HuH-7.5 (cell line): Measurements from ENCODE around the gene BBIP1.
"Not testable (repeated sequence)": the region's sequence is repeated elsewhere in the genome, so short reads cannot be mapped to it uniquely, and the experiment has no call there.

Experiments used
- DNase-seq: peaks from one replicate; pipeline ENCODE4 v3.0.0; 2011; ENCODE audit warnings: low spot score

BBIP1 gene

DNA sequence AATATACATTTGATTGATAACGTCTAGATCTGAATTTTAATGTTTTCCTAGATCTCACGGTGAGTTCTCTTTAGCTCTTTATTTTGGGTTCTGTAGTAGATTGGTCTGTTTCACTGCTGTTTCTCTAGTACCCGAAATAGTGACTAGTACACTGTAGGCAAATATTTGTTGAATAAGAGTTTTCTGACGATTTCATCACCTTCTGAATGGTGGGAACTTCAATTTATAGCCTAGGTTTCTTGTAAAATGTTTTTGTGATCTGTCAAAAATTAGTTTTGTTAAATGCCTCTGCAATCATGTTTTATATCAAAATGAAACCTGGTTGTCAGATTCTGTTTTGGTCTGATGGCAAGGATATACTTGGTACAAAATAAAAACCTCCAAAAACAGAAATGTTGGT, 37.1 kb downstream of the BBIP1 start:
- DNase-seq, result no peak

DNA sequence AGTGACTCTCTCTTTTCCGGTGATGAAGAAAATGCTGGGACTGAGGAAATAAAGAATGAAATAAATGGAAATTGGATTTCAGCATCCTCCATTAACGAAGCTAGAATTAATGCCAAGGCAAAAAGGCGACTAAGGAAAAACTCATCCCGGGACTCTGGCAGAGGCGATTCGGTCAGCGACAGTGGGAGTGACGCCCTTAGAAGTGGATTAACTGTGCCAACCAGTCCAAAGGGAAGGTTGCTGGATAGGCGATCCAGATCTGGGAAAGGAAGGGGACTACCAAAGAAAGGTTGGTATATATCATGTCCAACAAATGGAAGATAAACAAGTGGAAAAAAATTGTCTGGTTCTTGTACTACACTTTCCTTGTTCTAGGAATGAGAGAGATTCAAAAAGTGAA, 37.7 kb downstream of the BBIP1 start:
- DNase-seq, result no peak

DNA sequence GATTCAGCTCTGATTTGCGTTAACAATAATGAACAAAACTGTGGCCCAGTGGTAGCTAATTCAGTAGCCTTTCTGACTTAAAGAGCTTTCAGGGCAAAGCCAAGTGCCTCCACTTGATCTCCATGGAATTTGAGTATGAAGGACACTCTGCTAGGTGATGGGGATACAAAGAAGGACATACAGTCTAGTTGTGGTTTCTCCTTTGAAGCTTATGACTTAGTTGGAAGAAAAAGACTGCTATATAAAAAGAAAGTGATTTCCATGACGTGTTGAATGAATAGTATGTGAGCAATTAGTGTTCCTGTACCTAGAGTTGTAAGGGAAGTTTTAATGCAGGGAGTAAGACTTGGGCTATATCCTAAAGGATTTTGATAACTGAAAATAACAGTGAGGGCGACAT, 39.0 kb downstream of the BBIP1 start:
- no peak for DNase-seq

- DNase-seq, result no peak
These were observed 42.2 kb downstream of the BBIP1 start for GRCh38 chr10:110876788-110877187.

GRCh38 chr10:110876000-110876399, 43.0 kb downstream of the BBIP1 start:
- no peak for DNase-seq

DNA sequence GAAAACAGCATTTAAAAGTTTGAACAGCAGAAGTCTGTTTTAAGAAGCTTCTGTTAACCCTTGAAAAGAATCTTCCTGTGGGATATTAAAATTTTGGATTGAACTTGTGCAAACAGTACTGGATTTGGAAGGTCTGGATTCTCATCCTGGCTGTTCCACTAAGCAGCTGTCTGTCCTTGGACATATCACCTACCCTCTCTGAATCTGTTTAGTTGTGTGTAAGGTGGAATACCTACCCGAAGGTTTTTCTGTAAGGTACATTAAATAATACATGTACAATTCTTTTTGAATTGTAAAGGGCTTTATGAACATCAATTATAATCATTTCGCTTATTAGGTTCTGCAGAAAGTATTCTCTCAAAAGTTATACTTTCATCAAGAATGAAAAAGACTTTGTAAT, 45.0 kb downstream of the BBIP1 start:
- no peak for DNase-seq

GRCh38 chr10:110872984-110873923, 45.7 kb downstream of the BBIP1 start:
- DNase-seq, result no peak

DNA sequence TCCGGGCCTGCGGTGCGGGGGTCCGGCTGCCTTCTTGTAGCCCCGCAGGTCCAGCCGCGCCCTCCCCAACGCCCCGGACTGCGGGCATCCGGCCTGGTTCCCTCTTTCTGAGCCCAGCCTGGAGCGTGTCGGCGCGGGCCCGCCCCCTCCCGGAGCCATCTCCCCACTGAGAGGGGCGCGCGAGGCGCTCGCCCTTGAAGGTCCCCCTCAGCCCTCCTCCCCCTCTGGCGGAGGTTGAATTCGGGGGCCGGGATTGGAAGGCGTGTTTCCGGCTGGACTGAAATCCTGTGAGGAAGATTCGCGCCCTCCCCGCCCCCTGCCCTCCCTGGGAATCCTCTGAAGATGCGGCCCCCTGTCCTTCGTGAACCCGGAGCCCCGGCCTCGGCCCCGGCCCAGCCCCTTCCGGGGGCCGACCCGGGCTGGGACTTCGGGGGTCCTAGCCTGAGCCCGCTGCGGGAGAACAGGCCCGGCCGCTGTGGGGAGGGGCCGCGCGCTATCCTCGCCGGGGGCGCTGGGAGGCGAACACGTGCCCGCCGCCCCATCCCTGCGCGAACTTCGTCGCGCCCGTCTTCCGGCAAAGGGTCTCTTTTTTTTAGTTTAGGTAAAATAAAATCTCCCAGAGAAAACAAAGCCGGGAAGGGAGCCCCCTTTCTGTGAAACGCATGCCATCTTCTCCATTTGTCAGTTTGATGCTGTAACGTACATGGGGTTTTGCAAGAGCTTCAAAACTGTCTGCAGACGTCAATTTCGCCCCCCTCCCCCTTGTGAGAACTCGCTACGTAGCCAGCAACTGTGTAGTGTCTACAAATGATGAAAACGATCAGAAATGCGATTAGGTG, 46.6 kb downstream of the BBIP1 start:
- peak; percentile 20 for DNase-seq

- peak; percentile 74 for DNase-seq
These were observed 47.5 kb downstream of the BBIP1 start, which contains the start of gene PDCD4 for GRCh38 chr10:110871298-110872084. TSS of gene PDCD4 (plus strand) at chr10:110871928. CDS start at chr10:110876028, 4,100 bp downstream.

GRCh38 chr10:110870823-110871297, 48.1 kb downstream of the BBIP1 start:
- no peak for DNase-seq

GRCh38 chr10:110868981-110869380, 50.0 kb downstream of the BBIP1 start:
- DNase-seq, result no peak

DNA sequence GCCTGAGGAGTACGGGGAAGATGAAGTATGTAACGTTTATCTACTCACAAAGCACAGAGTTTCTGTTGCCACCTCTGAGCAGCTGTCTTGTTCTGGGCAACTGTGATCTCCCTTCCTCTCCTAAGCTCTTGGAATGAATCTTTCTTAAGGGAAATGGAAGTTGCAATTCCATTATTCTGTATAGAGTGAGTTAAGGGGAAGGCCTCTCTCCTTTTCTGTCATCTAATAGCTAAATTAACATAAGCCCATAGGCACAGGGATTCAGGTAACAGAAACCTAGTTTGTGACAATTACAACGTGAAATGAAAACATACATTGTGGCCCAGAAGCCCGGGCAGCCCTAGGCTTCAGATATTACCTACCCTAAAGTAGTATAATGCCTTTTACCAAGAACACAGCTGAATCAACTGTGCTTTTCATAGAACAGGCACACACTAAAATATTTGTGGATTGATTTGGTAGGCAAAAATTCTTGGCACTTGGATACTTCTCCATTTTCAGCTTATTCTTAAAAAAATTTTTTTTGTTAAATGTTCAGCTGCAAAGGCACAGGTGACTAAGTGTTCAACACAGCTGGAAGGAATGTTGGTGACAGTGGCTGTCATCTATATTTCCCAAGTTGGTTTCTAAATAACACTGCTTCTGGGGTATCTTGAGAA, 51.0 kb downstream of the BBIP1 start:
- DNase-seq, result no peak

DNA sequence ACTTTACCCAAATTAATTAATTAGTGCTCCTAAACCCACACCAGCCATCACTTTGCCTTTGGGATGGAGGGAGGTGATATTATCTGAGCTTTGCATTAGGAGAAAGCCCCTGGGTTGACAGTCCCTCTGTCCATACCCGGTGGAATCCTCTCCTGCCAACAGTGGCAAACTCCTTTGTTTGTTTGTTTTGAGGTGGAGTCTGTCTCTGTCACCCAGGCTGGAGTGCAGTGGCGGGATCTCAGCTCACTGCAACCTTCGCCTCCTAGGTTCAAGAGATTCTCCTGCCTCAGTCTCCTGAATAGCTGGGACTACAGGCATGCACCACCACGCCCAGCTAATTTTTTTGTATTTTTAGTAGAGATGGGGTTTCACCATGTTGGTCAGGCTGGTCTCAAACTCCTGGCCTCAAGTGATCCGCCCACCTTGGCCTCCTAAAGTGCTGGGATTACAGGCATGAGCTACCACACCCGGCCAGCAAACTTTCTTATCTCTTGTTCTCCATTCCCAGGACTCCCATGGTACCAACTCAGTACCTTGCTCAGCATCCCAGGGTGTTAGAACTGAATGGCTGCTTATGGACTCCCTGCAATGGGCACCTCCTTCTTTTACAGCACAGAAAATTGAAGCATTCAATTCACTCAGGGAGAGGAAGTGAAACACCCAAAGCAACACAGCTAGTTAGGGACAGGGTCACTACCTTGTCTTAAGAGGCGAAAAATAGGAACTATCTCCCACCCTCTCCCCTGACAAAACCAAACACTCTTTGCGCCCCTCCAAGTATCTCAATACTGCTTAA, 51.8 kb downstream of the BBIP1 start:
- not testable (repeated sequence) for DNase-seq

GRCh38 chr10:110865809-110866482, 53.0 kb downstream of the BBIP1 start:
- DNase-seq, result no peak

DNA sequence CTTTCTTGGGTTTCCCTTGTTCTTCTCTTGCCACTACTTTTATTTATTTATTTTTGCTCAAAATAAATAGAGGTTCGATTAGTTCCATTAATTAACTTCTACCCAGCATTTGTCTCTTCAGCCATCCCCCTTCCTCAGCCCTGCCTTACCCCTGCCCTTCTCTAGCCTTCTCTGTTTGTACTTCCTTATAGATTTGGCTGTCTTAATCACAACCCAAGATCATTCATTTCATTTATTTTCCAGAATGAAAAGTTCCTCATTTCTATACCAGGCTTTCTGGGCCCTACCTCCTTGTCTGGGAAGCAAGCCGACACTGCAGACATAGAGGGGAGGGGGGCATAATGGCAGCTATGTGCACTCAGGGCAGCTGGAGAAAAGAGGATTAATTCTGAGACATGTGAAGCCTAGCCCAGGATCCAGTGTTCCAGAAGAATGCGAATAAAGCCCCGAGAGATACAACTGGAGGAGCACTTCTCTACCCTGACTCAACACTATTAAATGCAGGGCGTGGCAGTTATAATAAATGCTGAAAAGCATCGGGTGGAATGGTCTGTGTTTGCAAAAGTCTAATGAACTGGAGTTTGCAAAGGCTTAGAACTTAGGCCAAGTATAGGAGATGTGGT, 53.7 kb downstream of the BBIP1 start:
- no peak for DNase-seq

GRCh38 chr10:110864662-110865140, 54.3 kb downstream of the BBIP1 start:
- DNase-seq, result no peak

- no peak for DNase-seq
These were observed 55.0 kb downstream of the BBIP1 start for GRCh38 chr10:110863956-110864355.

GRCh38 chr10:110863361-110863760, 55.6 kb downstream of the BBIP1 start:
- DNase-seq, result no peak

DNA sequence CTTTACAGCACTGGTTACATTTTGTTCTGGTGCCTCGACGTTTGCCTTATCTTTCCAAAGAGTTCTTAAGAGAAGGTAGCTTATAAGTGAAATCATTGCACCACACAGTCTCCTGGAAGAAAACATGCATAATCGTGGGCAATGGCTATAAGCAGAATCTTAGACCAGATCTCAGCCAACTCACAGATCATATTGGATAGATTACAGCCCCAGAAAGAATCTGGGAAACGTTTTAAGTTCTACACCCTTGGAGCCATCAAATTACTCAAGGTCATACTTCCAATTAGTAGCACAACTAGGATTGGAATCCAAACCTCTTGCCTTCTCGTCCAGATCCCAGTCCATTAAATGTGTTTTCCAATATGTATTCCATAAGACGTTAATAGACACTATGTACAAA, 56.0 kb downstream of the BBIP1 start:
- no peak for DNase-seq
